Measurements from ENCODE around the gene UROC1. TPM values are rescaled to one million over a fixed set of nuclear protein-coding genes. Genes with fewer than 3 reads are reported as not detected.

The UROC1 gene
- total RNA-seq, 6 donors from 2014 or later = not detected

DNA sequence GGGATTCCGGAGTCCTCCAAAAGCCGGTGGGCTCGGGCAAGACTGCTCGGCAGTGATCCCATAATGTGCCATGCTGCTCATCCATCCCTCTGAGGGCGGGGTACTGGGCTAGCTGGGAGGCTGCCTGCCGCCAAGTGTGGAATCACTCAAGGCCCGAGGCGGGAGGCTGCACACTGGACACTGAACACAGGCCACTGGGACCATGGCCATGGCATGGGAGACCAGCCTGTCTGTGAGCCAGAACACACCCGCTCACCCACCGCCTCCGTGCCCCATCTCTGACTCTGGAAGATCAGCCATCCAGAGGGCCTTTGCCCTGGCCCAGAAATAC, 39.8 kb upstream of the UROC1 start:
- no peaks in the 10 kb centered on the region for H3K27me3 ChIP-seq
- TF ChIP-seq POLR2AphosphoS5 (IDR thresholded peaks at IDR 0.05) = no peak
- no peak for TF ChIP-seq EP300 (IDR thresholded peaks at IDR 0.05)
- TF ChIP-seq, protein P1, sequence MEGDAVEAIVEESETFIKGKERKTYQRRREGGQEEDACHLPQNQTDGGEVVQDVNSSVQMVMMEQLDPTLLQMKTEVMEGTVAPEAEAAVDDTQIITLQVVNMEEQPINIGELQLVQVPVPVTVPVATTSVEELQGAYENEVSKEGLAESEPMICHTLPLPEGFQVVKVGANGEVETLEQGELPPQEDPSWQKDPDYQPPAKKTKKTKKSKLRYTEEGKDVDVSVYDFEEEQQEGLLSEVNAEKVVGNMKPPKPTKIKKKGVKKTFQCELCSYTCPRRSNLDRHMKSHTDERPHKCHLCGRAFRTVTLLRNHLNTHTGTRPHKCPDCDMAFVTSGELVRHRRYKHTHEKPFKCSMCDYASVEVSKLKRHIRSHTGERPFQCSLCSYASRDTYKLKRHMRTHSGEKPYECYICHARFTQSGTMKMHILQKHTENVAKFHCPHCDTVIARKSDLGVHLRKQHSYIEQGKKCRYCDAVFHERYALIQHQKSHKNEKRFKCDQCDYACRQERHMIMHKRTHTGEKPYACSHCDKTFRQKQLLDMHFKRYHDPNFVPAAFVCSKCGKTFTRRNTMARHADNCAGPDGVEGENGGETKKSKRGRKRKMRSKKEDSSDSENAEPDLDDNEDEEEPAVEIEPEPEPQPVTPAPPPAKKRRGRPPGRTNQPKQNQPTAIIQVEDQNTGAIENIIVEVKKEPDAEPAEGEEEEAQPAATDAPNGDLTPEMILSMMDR (IDR thresholded peaks at IDR 0.05) = no peak
- no peak for TF ChIP-seq POLR2A (IDR thresholded peaks at IDR 0.05)
- peak in 1 of 2 donors; percentile 19 for DNase-seq
- ATAC-seq (ENCODE audit: low FRiP score in 2 of 2) = peak in 1 of 2 donors; percentile 7
- WGBS, 2 donors = 95% methylated on average over 6 to 11 of the region's 11 CpGs
- H3K27ac ChIP-seq = no peak overlapping the region
- H3K4me3 ChIP-seq = no peak overlapping the region
- H3K36me3 ChIP-seq = no peaks in the 10 kb centered on the region
- H3K9me3 ChIP-seq = peaks cover 0 to 7% (median 2%) of the 10 kb centered on the region in 4 donors
- H3K4me1 ChIP-seq = no peaks in the 10 kb centered on the region

GRCh38 chr3:126556637-126557414, 39.3 kb upstream of the UROC1 start:
- Histone ChIP-seq H3K36me3 (no peaks in the 10 kb centered on the region), H3K27ac (no peak overlapping the region), H3K4me3 (no peak overlapping the region), H3K9me3 (peaks cover 0 to 4% (median 2%) of the 10 kb centered on the region in 4 donors), H3K4me1 (no peaks in the 10 kb centered on the region), H3K27me3 (no peaks in the 10 kb centered on the region)
- TF ChIP-seq EP300 (IDR thresholded peaks at IDR 0.05) (no peak), POLR2AphosphoS5 (IDR thresholded peaks at IDR 0.05) (no peak), POLR2A (IDR thresholded peaks at IDR 0.05) (no peak)
- TF ChIP-seq, protein P1 (IDR thresholded peaks at IDR 0.05) = no peak
- no peak for ATAC-seq (ENCODE audit: low FRiP score in 2 of 2)
- WGBS, 2 donors = 90 to 91% methylated on average over 6 to 7 of the region's 8 CpGs
- DNase-seq = peak in 1 of 2 donors; percentile 15

DNA sequence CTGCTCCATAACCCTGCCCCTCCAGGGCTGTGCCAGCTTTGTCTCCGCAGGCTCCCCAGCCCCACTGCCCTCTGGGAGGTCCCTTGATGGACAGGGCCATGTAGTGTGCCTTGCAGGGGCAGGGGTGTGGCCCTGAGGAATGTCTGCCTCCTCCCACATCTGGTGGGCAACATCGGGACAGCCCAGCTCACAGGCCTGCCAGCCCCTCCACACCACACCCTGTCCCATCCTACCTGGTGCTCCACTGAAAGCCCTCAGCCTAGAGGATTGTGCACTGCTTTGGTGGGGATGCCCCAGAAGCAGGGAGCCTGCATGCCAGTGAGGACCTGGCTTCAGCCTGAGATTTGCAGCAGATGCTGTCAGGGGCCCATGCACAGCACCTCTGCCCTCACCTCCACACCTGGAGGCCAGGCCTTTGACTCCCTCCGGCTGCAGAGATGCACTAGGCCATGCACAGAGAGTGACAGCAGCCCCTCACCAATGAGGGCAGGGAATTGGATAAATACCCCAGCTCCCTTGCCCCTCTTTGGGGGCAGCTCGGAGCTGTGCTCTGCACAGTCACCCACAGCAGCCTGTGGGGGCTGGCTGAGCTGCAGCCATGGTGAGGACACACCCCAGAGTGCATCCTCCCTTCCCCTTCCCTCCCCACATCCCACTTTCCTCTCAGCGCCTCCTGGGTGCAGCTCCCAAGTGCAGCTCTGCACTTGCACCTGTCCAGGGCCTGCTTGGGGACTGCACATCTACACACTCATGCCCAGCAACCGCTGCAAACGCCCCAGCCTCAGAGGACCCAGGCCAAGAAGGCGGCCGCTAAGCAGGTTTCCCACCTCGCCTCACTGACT, 38.4 kb upstream of the UROC1 start:
- no peaks in the 10 kb centered on the region for H3K4me1 ChIP-seq
- H3K27ac ChIP-seq = no peak overlapping the region
- 70 to 84% methylated on average over 9 to 10 of the region's 10 CpGs for WGBS, 2 donors
- no peaks in the 10 kb centered on the region for H3K9me3 ChIP-seq
- no peak for ATAC-seq (ENCODE audit: low FRiP score in 2 of 2)
- TF ChIP-seq EP300 (IDR thresholded peaks at IDR 0.05) (no peak), POLR2A (IDR thresholded peaks at IDR 0.05) (no peak), POLR2AphosphoS5 (IDR thresholded peaks at IDR 0.05) (no peak)
- TF ChIP-seq, protein P1 (IDR thresholded peaks at IDR 0.05) = no peak
- no peaks in the 10 kb centered on the region for H3K36me3 ChIP-seq
- no peak overlapping the region for H3K4me3 ChIP-seq
- no peaks in the 10 kb centered on the region for H3K27me3 ChIP-seq
- DNase-seq = peak in 1 of 2 donors; percentile 30

DNA sequence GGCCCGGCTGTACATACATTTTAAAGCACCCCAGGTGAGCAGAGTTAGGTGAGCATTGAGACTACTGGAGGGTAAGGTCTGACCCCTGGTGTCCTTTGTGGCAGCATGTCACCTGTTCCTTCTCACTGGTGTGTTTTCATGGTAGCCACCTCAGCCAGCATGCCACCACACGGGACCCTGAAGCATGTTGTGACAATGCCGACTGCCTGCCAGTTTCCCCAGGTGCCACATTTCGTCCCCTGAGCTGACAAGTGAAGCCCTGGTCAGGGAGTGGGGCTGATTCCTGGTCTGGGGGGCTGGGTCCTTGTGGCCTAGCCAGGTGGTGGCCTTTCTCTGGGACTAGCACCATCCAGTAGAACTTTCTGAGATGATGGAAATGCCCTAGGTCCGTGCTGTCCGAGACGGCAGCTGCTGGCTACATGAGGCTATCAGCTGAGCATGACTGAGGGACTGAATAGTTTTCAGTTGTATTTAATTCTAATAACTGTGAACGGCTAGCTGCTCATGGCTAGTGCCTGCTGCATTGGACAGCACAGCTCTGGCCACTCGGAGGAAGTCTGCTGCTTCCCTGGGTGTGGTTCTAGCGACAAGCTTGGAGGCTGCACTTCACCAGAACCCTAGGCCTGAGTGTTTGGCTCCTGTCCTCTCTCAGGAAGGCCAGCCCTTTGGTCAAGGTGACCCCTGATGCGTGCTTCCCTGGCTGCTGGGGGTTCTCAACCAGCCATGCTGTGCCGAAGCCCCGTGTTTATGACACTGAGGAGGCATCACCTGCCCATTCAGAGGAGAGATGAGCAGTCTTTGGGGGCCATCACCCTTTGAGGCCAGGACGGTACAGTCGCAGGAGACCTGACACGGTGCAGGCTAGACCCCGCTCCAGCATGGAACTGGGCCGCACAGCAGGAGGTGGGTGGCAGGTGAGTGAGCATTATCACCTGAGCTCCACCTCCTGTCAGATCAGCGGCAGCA, 37.3 kb upstream of the UROC1 start:
- H3K9me3 ChIP-seq = no peaks in the 10 kb centered on the region
- TF ChIP-seq POLR2A (IDR thresholded peaks at IDR 0.05) (no peak), EP300 (IDR thresholded peaks at IDR 0.05) (no peak), POLR2AphosphoS5 (IDR thresholded peaks at IDR 0.05) (no peak)
- TF ChIP-seq, protein P1 (IDR thresholded peaks at IDR 0.05) = no peak

More for the DNA sequence above, 37.3 kb upstream of the UROC1 start:
- DNase-seq (peak; percentile 9 to 44), ATAC-seq (ENCODE audit: low FRiP score in 2 of 2) (no peak)
- Histone ChIP-seq H3K27ac (no peak overlapping the region), H3K36me3 (no peaks in the 10 kb centered on the region), H3K4me1 (no peaks in the 10 kb centered on the region), H3K27me3 (no peaks in the 10 kb centered on the region), H3K4me3 (no peak overlapping the region)
- WGBS, 2 donors = 83 to 85% methylated on average over 10 to 18 of the region's 19 CpGs

Measured in upper lobe of left lung (tissue), 6 donors.